HCT116 (cell line): Measurements from ENCODE around the gene AFAP1. TPM values are rescaled to one million over a fixed set of nuclear protein-coding genes. Genes with fewer than 3 reads are reported as not detected.

Experiments
- ATAC-seq: fragments of 200-7000 bp; cut with Tn5 transposase; 2 replicates; pipeline ENCODE4 v1.9.1; 2020; ENCODE audit warnings: mild to moderate bottlenecking, moderate library complexity
- BruUV-seq: library from RNA; stranded (reverse); fragments of 400-500 nt; replicated peaks from 2 replicates; lab custom pipeline; 2021; lab: Mats Ljungman, UMichigan
- CTCF ChIA-PET: fragments of 300-600 bp; sonication (Branson Sonifier 250); formaldehyde crosslinking; loops from one replicate; lab custom pipeline; 2021; ENCODE audit warnings: antibody characterized with exemption; lab: Charles Lee
- POLR2A ChIA-PET: fragments of 300-600, 350-600 bp; sonication (Branson Sonifier 250); formaldehyde crosslinking; loops from one replicate; lab custom pipeline; 2021; ENCODE audit warnings: antibody characterized with exemption; lab: Charles Lee
- RAD21 ChIA-PET, 2 experiments: fragments of 300-600 bp; sonication (Branson Sonifier 250); formaldehyde crosslinking; loops; one replicate each; lab custom pipeline; 2023; ENCODE audit warnings: low total read pairs in 2 of 2; ENCODE audit not compliant: uncharacterized antibody in 2 of 2, unreplicated experiment in 2 of 2, low non-redundant PET in 1 of 2; lab: Charles Lee
- DNase-seq: peaks from one replicate; pipeline ENCODE4 v3.0.0-alpha.2; 2010; ENCODE audit warnings: low read depth, low spot score
- H2AFZ ChIP-seq: fragments of 200-600 bp; shearing (Covaris generic), sonication (generic); 2 replicates; pipeline ENCODE4 v1.6.1; 2017; ENCODE audit warnings: low read depth, mixed run types, mixed read lengths, antibody characterized with exemption, low read length; ENCODE audit not compliant: poor library complexity, severe bottlenecking
- H3K27ac ChIP-seq: 2 replicates; pipeline ENCODE4 v1.5.1; 2012; ENCODE audit warnings: low read depth, low read length
- H3K27me3 ChIP-seq: fragments of 200-600 bp; sonication (generic); 2 replicates; pipeline ENCODE4 v1.6.1; 2016; ENCODE audit warnings: mixed run types, low read length, mixed read lengths; ENCODE audit not compliant: insufficient read depth
- H3K36me3 ChIP-seq, 2 experiments: fragments of 200-500 bp in 1 of 2; fragments of 200-600 bp in 1 of 2; sonication (Bioruptor generic) in 1 of 2; sonication (generic) in 1 of 2; 2 replicates each; pipeline versions ENCODE4 v1.5.1 to v1.6.1; 2014 to 2016; ENCODE audit warnings: low read length in 2 of 2, inconsistent platforms in 1 of 2, mixed read lengths in 1 of 2, mixed run types in 1 of 2; ENCODE audit not compliant: insufficient read depth in 2 of 2, control insufficient read depth in 1 of 2
- H3K4me1 ChIP-seq, 2 experiments: fragments of 200-600 bp in 1 of 2; sonication (generic) in 1 of 2; 2 replicates each; pipeline versions ENCODE4 v1.5.1 to v1.6.1; 2012 to 2017; ENCODE audit warnings: low read length in 2 of 2, inconsistent platforms in 1 of 2, mild to moderate bottlenecking in 1 of 2, mixed read lengths in 1 of 2, mixed run types in 1 of 2, moderate library complexity in 1 of 2; ENCODE audit not compliant: insufficient read depth in 2 of 2, control insufficient read depth in 1 of 2
- H3K4me2 ChIP-seq: fragments of 200-600 bp; sonication (generic); 2 replicates; pipeline ENCODE4 v1.6.1; 2017; ENCODE audit warnings: mixed run types, low read length, mixed read lengths
- H3K4me3 ChIP-seq, 2 experiments: fragments of 200-600 bp in 1 of 2; sonication (generic) in 1 of 2; replicated peaks in 1 of 2; 2 replicates each; pipeline ENCODE4 v1.5.1; 2011 to 2016; ENCODE audit warnings: low read length in 2 of 2, control low read depth in 1 of 2, low read depth in 1 of 2, mild to moderate bottlenecking in 1 of 2, mixed read lengths in 1 of 2, mixed run types in 1 of 2
- H3K79me2 ChIP-seq: fragments of 200-600 bp; sonication (generic); 2 replicates; pipeline ENCODE4 v1.6.1; 2017; ENCODE audit warnings: mild to moderate bottlenecking, mixed run types, low read length, moderate library complexity, mixed read lengths; ENCODE audit not compliant: insufficient read depth
- H3K9ac ChIP-seq: fragments of 200-600 bp; sonication (generic); 2 replicates; pipeline ENCODE4 v1.6.1; 2016; ENCODE audit warnings: low read length, mixed read lengths
- H3K9me2 ChIP-seq: fragments of 200-600 bp; sonication (generic), shearing (Covaris generic); 2 replicates; pipeline ENCODE4 v1.6.1; 2017; ENCODE audit warnings: mixed run types, mild to moderate bottlenecking, moderate library complexity; ENCODE audit not compliant: insufficient read depth
- H3K9me3 ChIP-seq, 2 experiments: fragments of 200-500 bp in 1 of 2; fragments of 200-600 bp in 1 of 2; sonication (Bioruptor generic) in 1 of 2; sonication (generic) in 1 of 2; 2 replicates each; pipeline ENCODE4 v1.6.1; 2014 to 2017; ENCODE audit warnings: low read length in 2 of 2, mixed read lengths in 2 of 2, inconsistent platforms in 1 of 2, low read depth in 1 of 2, mild to moderate bottlenecking in 1 of 2, mixed run types in 1 of 2, moderate library complexity in 1 of 2; ENCODE audit not compliant: control insufficient read depth in 1 of 2, insufficient read depth in 1 of 2
- H4K20me1 ChIP-seq: fragments of 200-600 bp; sonication (generic), shearing (Covaris generic); 2 replicates; pipeline ENCODE4 v1.6.1; 2017; ENCODE audit warnings: mixed run types, mild to moderate bottlenecking, moderate library complexity; ENCODE audit not compliant: insufficient read depth
- ATF3 ChIP-seq: IDR thresholded peaks from 2 replicates; pipeline ENCODE4 v1.6.1; 2012
- ELF1 ChIP-seq: IDR thresholded peaks from 2 replicates; pipeline ENCODE4 v1.6.1; 2012; ENCODE audit warnings: low read depth, borderline replicate concordance
- JUND ChIP-seq: IDR thresholded peaks from 2 replicates; pipeline ENCODE4 v1.6.1; 2012
- MAX ChIP-seq: IDR thresholded peaks from 2 replicates; pipeline ENCODE4 v1.6.1; 2012
- RAD21 ChIP-seq: IDR thresholded peaks from 2 replicates; pipeline ENCODE4 v1.6.1; 2012; ENCODE audit warnings: low read depth, mild to moderate bottlenecking
- SIN3A ChIP-seq: IDR thresholded peaks from 2 replicates; pipeline ENCODE4 v1.6.1; 2012; ENCODE audit warnings: low read depth
- SRF ChIP-seq: IDR thresholded peaks from 2 replicates; pipeline ENCODE4 v1.6.1; 2012; ENCODE audit warnings: low read depth
- YY1 ChIP-seq: IDR thresholded peaks from 2 replicates; pipeline ENCODE4 v1.6.1; 2011; ENCODE audit warnings: low read length, low read depth, moderate library complexity, mild to moderate bottlenecking; ENCODE audit not compliant: insufficient replicate concordance; ENCODE audit errors: extremely low read depth
- ZNF274 ChIP-seq: fragments of 200-500 bp; sonication (Bioruptor generic); IDR thresholded peaks from 2 replicates; pipeline ENCODE4 v1.6.1; 2014; ENCODE audit warnings: mild to moderate bottlenecking, low read depth, low read length, inconsistent platforms
- intact Hi-C: fragments of 100-400 bp; cut with micrococcal nuclease; formaldehyde crosslinking; loops from 2 replicates; pipeline ENCODE4 v1.10.0; 2022
- total RNA-seq: library from RNA; stranded (reverse); gene quantifications from one replicate; pipeline ENCODE4 v1.2.1, GENCODE V29; 2021; ENCODE audit not compliant: unreplicated experiment
- TF ChIP-seq, protein P1 (sequence below): IDR thresholded peaks from 2 replicates; pipeline ENCODE4 v1.6.1; 2012; ENCODE audit warnings: low read depth

Gene AFAP1
- total RNA-seq, 1 experiment from 2014 or later, result 19.4 TPM

GRCh38 chr4:7736436-7737267 is 203.0 kb downstream of the AFAP1 start:
- H3K4me2 ChIP-seq, result no peak overlapping the region
- H3K9me3 ChIP-seq, result no peaks in the 10 kb centered on the region
- no peaks in the 10 kb centered on the region for H3K36me3 ChIP-seq
- POLR2A ChIA-PET, result no interaction called here
- H3K9me2 ChIP-seq, result no peaks in the 10 kb centered on the region
- H3K4me1 ChIP-seq, result no peaks in the 10 kb centered on the region
- no peak overlapping the region for H3K4me3 ChIP-seq
- H3K27ac ChIP-seq, result no peak overlapping the region
- H3K9ac ChIP-seq, result no peak overlapping the region
- TF ChIP-seq SRF (no peak), ELF1 (no peak), SIN3A (no peak), YY1 (no peak), ATF3 (no peak), MAX (no peak), JUND (no peak), RAD21 (no peak), ZNF274 (no peak)
- TF ChIP-seq, protein P1, sequence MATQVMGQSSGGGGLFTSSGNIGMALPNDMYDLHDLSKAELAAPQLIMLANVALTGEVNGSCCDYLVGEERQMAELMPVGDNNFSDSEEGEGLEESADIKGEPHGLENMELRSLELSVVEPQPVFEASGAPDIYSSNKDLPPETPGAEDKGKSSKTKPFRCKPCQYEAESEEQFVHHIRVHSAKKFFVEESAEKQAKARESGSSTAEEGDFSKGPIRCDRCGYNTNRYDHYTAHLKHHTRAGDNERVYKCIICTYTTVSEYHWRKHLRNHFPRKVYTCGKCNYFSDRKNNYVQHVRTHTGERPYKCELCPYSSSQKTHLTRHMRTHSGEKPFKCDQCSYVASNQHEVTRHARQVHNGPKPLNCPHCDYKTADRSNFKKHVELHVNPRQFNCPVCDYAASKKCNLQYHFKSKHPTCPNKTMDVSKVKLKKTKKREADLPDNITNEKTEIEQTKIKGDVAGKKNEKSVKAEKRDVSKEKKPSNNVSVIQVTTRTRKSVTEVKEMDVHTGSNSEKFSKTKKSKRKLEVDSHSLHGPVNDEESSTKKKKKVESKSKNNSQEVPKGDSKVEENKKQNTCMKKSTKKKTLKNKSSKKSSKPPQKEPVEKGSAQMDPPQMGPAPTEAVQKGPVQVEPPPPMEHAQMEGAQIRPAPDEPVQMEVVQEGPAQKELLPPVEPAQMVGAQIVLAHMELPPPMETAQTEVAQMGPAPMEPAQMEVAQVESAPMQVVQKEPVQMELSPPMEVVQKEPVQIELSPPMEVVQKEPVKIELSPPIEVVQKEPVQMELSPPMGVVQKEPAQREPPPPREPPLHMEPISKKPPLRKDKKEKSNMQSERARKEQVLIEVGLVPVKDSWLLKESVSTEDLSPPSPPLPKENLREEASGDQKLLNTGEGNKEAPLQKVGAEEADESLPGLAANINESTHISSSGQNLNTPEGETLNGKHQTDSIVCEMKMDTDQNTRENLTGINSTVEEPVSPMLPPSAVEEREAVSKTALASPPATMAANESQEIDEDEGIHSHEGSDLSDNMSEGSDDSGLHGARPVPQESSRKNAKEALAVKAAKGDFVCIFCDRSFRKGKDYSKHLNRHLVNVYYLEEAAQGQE, result no peak; the same call in 1 of the 2 replicates
- TF ChIP-seq, all 23 proteins: peak for 0
- Histone ChIP-seq H2AFZ (no peak overlapping the region), H3K79me2 (no peaks in the 10 kb centered on the region), H3K27me3 (no peaks in the 10 kb centered on the region), H4K20me1 (no peaks in the 10 kb centered on the region)
- ChIA-PET CTCF (no interaction called here), RAD21 (no interaction called here)
- no peak for ATAC-seq
- BruUV-seq, result no TSS peak
- no peak for DNase-seq
- intact Hi-C loops, result no loop called here
